Mucosa of gallbladder (tissue), 1 donor: ENCODE measurements around the gene TIGD7. TPM values are rescaled to one million over a fixed set of nuclear protein-coding genes. Genes with fewer than 3 reads are reported as not detected.
"Not testable (repeated sequence)": the region's sequence is repeated elsewhere in the genome, so short reads cannot be mapped to it uniquely, and the experiment has no call there.

ENCODE experiments used
- DNase-seq: peaks from one replicate; pipeline ENCODE4 v3.0.0-alpha.2; 2020; ENCODE audit warnings: low spot score
- total RNA-seq: library from RNA; stranded (reverse); gene quantifications from one replicate; pipeline ENCODE4 v1.2.1, GENCODE V29; 2021
- donor health status: DM: no; HTN: no; CAD: no.

Gene TIGD7
- total RNA-seq, 1 donor from 2014 or later = 9.9 TPM

GRCh38 chr16:3282730-3283542 lies 22.3 kb downstream of the TIGD7 start, which contains the start of gene ZNF263:
Gene ZNF263, plus strand, starts transcription at chr16:3283491. Its CDS starts 328 bp downstream, at chr16:3283819.
- DNase-seq = peak; percentile 97

DNA sequence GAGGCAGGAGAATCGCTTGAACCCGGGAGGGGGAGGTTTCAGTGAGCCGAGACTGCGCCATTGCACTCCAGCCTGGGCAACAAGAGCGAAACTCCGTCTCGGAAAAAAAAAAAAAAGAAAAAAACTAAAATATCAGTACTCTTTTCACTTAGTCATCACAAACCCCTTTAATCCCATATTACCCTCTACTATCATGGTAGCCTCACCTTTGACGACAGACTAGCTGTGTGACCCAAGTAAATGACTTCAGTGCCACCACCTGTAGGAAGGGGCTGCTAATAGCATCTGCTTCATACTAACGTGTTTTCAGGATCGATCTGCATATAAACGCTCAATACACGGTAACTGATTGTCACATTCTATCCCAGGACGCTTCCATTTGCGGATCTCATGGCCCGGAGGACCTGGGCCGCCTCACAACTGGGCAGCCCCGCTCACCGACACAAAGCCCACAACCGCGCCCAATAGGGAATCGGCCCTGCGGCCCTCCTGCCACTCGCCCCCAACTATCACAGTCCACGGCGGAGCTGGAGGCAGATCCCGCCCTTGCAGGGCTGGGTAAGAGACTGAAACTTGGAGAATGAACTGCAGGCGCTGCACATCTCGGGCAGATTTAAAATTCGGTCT lies 23.0 kb downstream of the TIGD7 start:
- DNase-seq = no peak

- no peak for DNase-seq
Measured at GRCh38 chr16:3281222-3281820, 23.9 kb downstream of the TIGD7 start.

GRCh38 chr16:3276679-3277078 lies 28.6 kb downstream of the TIGD7 start:
- DNase-seq = no peak

DNA sequence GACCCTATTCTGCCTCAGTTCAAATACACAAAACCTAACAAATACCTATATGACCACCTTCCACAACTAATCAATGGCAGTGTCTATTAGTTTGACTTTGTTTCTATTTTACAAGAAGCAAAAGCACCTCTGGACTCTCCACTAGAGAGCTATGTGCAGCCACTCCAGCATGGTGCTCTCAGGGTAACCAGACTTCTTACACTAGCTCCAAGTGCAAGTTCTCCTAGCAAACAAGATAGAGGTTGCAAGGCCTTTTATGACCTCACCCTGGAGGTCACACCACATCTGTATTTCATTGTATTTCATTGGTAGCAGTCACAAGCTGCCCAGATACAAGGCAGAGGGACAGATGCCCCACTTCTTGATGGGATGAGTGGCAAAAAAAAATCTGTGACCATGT lies 30.3 kb downstream of the TIGD7 start:
- no peak for DNase-seq

DNA sequence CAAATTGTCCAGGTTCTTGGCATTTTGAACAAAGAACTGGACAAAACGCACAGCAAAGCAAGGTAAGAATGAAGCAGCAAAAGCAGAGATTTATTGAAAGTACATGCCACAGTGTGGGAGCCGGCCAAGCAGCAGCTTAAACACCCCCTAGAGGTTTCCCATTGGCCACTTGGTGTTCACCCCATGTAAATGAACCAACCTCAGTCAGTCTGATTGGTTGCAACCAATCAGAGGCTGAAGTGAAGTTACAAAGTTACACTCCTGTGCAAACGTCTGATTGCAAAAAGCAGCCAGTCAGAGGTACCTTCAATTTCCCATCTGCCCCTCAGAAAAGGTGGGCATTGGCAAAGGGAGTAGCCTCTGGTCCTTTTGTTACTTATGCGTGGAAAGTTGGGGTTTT lies 30.7 kb downstream of the TIGD7 start:
- no peak for DNase-seq

GRCh38 chr16:3271281-3271680 lies 33.9 kb downstream of the TIGD7 start:
- DNase-seq = not testable (repeated sequence)

DNA sequence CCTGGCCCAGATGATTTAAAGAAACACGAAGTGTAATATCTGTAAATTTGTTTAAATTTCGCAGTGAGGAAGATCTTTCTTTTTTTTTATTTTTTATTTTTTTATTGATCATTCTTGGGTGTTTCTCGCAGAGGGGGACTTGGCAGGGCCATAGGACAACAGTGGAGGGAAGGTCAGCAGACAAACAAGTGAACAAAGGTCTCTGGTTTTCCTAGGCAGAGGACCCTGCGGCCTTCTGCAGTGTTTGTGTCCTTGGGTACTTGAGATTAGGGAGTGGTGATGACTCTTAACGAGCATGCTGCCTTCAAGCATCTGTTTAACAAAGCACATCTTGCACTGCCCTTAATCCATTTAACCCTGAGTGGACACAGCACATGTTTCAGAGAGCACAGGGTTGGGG lies 34.5 kb downstream of the TIGD7 start:
- DNase-seq = not testable (repeated sequence)

- DNase-seq = no peak
Measured at GRCh38 chr16:3268294-3268693, 36.9 kb downstream of the TIGD7 start.

DNA sequence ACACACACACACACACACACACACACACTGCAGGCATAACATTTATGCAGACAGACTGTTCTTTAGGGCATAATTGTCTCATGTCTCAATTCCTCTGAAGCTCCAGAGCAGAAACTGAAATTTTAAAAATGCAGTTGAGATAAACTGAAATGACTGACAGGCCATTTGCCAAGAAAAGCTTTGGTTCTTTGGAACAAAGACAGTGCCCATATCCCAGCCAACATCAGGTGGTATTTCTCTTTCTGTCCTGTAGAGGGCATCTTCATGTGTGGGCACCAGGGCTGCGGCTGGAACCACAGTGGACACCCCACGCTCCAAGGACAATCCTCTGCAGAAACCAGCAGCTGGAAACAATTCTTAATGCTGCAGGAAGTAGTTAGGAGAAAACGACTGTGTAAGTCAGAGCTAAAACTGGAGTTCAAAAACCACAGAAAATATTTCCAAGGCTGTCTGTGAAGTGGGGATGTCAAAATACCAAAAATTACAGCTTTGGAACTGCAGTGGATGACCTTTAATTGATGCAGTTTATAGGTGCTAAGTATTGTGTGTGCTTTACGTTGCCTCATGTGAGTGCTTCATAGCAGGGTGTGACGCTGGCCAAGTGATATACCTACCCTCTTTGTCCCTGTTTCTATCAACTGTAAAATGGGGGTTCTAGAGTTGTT lies 38.2 kb downstream of the TIGD7 start:
- no peak for DNase-seq

DNA sequence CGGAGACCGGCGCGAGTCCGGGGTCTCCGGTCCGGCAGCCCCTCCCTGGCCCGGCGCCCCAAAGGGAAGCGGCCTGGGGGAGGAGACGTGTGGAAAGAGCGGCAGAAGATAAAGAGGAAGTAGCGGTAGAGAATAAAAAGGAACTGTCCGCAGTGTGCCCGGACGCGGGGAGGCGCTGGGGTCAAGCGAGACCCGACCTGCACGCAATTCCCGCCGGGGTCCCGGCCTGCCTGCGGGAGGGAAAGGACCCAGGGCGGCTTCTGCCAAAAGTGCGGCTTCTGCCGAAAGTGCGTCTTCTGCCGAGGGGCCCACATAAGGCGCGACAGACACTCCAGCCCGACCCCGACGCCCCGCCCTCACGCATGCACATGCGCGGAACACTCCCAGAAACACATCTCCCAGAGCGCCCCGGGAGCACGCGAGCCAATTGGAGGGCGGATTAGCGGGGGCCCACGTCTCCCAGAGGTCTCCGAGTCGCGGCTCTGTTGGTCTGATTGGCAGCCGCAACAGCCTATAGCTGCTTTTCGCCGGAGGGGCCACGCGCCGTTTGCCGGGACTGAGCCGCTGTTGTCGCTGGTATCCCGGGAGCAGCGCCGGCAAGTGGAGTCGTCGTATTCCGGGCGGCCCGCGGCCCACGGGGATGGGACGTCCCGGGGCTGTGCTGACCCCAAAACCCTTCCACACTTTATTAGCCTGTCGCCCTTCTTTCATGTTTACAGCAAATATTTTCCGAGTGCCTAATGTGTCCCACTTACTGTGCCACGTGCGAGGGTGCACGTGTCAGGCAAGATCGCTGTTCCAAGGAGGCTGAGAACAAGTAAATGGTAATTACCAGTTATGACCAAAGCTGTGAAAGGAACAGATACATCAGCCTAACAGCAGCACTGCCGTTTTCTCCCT lies 40.8 kb downstream of the TIGD7 start:
- peak; percentile 98 for DNase-seq

- DNase-seq = no peak
Measured at GRCh38 chr16:3262517-3262916, 42.7 kb downstream of the TIGD7 start.

DNA sequence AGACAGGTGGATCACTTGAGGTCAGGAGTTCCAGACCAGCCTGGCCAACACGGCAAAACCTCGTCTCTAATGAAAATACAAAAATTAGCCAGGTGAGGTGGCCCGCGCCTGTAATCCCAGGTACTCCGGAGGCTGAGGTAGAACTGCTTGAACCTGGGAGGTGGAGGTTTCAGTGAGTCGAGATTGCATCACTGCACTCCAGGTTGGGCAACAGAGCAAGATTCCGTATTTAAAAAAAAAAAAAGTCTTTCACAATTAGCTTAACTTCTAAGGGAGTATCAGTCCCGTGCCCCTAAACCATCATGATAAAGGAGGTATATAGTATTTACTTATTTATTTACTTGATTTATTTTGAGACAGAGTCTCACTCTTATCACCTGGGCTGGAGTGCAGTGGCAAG lies 45.4 kb downstream of the TIGD7 start:
- no peak for DNase-seq

DNA sequence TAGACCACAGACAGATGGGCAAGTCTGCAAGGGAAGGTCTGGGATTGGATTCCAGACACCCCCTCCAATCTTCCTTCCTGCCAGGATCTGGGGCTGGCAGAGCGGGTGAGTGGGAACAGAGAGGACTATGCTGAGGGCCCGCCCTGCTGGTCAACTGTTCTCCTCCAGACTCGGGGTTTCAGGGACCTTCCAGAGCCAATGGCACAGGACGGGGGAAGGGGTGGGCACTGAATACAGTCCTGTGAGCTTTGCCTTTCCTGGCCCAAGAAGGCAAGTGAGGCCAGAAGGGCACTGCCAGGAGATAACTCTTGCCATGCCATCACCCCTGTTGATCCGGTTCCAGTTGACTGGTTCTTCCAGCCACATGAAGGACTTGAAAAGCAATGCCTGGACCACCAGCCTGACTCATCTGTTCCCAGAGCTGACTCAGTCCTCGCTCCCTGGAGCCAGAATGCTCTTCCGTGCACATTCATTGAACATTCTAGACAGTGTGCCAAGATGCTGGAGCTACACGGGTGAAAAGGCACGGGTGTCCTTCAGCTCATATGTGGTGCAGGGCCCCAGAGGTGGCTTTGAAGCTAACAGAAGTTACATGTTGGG lies 48.3 kb downstream of the TIGD7 start:
- DNase-seq = no peak

DNA sequence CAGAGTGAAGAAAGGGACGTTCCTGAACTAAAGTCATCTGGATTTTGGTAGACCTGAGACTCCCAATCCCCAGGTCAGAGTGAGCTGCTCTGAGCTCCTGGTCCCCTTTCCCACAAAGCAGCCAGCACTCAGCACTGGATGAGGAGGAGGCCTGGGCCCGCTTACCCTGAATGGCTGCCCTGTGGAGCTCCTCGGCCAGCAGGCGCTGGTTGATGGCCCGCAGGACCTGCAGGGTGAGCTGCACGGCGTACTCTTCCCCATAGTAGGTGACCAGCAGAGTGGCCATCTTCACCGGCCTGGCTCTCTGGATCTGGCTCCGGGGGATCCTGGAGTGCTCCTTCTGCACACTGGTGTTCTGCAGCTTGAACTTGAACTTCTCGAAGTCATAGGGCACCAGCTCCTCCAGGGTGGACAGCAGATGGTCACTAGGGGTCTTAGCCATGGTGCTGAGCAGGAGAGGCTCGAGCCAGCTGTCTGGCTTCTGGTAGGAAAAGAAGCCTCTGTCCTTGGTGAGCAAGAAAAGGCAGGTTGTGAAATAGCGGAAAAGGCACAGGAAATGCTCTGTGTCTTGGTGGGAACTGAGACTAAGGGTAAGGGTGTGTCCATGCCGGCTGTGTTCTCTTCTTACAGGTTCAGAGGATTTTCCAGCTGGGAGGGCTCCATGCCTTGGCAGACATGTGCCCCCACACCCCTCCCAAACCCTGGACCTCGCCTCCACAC lies 48.9 kb downstream of the TIGD7 start, which contains the start of gene MEFV:
Gene MEFV, minus strand, starts transcription at position 488 of the 720 bp plus-strand sequence. Its CDS starts 46 bp downstream, at position 442.
- no peak for DNase-seq

GRCh38 chr16:3254309-3254708 lies 50.9 kb downstream of the TIGD7 start:
- DNase-seq = no peak

DNA sequence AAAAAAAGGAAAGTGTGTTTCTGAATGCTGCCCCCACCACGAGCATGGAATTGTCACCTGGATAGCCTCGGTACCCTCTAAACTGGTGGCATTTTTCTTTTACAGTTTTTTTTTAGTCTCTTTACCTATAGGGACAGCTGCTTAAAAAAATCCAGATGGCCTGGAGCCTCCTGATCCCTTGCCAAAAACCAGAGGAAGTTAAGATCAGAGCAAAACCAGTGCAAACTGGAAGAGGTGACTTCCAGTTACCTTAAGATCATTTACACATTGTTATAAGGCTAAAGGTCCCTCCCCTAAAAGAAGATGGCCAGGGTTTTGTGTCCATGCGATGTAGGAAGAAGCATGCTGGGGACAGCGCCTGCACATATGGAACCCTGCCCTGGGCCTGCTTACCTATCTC lies 52.3 kb downstream of the TIGD7 start:
- no peak for DNase-seq

DNA sequence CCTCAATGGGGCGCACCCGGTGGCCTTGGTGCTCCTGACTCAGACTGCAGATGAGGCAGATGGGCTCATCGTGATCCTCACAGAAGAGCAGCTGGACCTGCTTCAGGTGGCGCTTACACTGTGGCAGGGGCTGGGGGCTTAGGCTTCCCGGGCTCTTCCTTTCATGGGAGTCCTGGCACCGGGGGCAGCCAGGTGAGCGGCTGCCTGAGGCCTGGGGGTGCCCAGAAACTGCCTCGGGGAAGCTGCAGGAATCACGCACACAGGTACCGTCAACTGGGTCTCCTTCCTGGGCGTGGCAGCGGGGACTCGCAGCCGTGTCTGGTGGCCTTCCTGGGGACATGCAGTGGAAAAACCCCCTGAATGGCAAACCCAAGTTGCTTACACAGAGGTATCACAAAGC lies 55.8 kb downstream of the TIGD7 start:
- no peak for DNase-seq

GRCh38 chr16:3249020-3249419 lies 56.2 kb downstream of the TIGD7 start:
- no peak for DNase-seq
